Fibroblast of skin of scalp (primary cell): ENCODE measurements around the gene PLEKHA1.
A peak's percentile ranks its signal among the peaks of the same experiment; 100 is the strongest.

Experiments
- DNase-seq: peaks from one replicate; pipeline ENCODE4 v3.0.0-alpha.2; 2013

Gene PLEKHA1

DNA sequence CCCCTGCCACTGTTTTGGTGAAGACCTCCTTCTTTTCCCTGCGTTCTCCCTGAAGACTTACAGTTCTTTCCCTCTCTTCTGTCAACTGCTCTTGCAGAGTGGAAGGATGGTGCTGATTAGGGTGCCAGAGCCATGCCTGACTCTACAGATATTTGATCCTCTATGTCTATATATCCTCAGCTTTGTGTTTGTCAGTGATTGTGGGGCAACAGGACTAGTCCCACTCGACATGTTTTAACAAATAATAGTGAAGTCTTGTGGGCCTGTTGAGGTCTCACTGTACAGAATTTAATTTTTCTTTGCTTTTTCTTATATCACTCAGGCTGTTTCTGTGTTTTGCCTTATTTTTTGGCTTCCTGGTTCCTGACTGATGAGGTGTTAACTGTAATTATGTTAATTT lies 5.0 kb downstream of the PLEKHA1 start:
- no peak for DNase-seq

- DNase-seq: no peak
Measured at GRCh38 chr10:122380703-122381102, 6.2 kb downstream of the PLEKHA1 start.

- no peak for DNase-seq
Measured at GRCh38 chr10:122381680-122382079, 7.2 kb downstream of the PLEKHA1 start.

- no peak for DNase-seq
Measured at GRCh38 chr10:122386514-122386913, 12.0 kb downstream of the PLEKHA1 start.

DNA sequence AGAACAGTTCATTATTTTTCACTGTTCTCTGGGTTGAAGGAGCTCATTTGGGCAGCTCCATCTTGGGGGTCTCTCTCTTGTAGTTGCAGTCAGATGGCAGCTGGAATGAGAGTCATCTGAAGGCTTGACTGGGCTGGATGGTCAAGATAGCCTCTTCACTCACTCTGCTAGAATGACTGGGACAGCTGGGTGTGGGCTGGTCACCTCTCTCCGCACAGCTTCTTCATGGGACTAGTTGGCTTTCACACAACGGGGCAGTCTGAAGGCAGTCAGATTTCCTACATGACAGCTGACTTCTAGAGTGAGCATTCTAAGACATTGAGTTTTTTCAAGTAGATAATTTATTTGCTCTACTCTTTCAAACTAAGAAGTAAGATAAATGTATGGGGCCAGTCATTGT lies 13.1 kb downstream of the PLEKHA1 start:
- DNase-seq: no peak

DNA sequence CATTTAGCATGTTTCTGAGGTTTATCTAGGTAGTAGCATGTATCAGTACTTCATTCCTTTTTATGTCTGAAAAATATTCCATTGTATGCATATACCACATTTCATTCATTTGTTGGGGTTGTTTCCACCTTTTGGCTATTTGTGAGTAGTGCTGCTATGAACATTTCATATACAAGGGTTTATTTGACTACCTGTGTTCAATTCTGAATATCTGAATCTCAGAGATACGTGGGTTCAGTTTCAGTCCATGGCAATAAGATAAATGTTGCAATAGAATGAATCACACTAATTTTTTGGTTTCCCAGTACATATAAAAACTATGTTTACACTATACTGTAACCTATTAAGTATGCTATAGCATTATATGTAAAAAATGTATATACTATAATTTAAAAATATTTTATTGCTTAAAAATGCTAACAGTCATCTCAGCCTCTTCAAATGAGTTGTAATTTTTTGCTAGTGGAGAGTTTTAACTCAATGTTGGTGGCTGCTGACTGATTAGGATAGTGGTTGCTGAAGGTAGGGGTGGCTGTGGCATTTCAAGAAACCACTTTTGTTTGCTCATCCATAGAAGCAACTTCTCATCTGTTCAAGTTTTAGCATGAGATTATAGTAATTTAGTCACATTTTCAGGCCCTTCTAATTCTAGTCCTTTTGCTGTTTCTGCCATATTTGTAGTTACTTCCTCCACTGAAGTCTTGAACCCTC lies 13.9 kb downstream of the PLEKHA1 start:
- no peak for DNase-seq

DNA sequence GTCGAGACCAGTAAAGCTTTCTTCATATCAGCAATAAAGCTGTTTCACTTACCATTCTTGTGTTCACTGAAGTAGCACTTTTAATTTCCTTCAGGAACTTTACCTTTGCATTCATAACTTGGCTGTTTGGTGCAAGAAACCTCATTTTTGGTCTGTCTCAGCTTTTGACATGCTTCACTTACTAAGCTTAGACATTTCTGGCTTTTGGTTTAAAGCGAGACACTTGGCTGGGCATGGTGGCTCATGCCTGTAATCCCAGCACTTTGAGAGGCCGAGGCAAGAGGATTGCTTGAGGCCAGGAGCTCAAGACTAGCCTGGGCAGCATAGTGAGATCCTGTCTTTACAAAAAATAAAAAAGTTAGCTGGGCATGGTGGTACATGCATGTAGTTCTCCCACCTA lies 15.8 kb downstream of the PLEKHA1 start:
- DNase-seq: no peak

- DNase-seq: no peak
Measured at GRCh38 chr10:122390679-122391078, 16.2 kb downstream of the PLEKHA1 start.

DNA sequence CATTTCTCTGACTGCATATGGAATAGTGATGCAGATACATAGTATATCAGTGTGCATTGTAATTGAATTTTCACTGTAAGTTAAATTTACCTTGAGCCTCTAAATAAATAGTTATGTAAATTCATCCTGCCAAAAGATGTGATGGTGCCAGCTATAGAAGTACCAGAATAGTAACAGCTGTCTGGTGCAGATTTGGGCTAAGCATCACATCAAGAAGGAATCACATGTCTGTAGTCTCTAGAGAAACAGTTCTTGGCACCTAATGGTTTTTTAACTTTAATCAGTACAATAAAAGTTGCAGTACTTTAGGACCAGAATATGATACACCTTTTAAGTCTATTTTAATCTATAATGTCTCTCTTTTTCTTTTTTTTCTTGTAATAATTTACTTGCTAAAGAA lies 17.4 kb downstream of the PLEKHA1 start:
- no peak for DNase-seq

- DNase-seq: no peak
Measured at GRCh38 chr10:122392835-122393234, 18.3 kb downstream of the PLEKHA1 start.

DNA sequence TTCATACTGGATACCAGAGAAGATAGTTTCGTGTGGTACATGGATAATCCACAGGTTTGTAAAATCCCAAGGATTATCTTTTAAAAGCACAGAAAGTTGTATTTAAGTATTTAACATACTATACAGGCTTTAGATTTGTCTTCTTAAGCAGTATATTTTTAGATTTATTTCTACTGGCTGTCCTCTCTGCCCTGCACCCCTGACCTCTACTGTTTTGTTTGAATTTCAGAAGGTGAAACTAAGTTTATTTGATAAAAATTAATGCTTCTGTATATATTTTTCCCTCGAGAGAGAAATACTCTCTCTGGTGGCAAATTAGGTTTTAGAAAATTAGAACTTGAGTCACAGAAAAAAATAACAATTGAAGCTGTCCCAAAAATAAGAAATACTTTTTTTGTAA lies 18.8 kb downstream of the PLEKHA1 start:
- DNase-seq: no peak

GRCh38 chr10:122402548-122403131 lies 28.1 kb downstream of the PLEKHA1 start:
- no peak for DNase-seq

- DNase-seq: no peak
Measured at GRCh38 chr10:122404576-122404975, 30.1 kb downstream of the PLEKHA1 start.

DNA sequence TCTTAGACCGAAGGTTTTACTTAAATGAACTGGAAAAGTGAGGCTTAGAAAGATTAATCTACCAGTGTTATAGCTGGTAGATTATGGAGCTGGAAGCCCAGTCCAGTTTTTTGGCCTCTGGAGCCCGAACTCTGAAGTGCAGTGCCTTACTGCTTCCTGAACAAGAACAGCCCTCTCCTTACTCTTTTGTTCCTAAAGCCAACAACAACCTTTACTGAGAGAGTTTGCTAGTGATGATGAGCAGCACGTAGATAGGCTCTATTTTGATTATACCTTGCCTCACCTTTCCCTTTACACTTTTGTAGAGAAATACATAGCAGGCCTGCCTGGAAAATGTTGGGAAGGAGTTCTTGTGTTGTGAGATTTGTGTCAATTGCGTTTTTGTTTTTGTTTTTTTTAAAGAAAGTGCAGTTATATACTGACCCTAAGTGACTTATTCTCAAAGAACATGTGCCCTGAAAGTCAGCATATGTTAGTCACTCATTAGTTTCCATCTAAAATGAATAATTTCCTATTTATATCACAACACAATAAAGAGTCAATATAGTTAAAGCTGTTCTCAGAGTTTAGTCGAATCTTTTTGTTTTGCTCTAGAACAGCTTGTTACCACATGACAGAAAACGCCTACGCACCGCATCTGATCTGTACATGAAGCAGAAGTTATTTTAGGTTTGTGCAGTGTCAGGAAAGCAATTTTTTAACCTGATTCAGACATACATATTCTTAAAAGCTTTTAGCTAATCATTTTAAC lies 33.0 kb downstream of the PLEKHA1 start:
- DNase-seq: no peak

DNA sequence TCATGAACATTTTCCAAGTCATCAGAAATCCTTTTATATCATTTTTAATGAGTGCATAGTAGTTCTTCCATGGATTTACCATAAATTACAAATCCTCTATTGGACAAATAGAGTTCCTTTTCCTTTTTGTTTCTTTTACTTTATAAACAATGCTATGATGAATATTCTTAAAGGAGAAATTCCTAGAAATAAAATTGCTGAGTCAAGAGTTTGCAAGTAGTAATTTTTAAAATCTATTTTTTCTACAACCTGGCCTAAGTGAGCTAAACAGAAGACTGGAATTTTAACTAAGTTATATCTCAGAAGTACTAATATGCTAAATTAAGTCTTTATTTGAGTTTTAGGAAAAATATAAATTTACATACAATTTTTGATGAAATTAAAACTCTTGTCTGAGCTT lies 38.8 kb downstream of the PLEKHA1 start:
- no peak for DNase-seq

GRCh38 chr10:122417667-122418066 lies 43.2 kb downstream of the PLEKHA1 start:
- peak; percentile 30 for DNase-seq

- DNase-seq: peak; percentile 6
Measured at GRCh38 chr10:122419016-122419415, 44.5 kb downstream of the PLEKHA1 start.

DNA sequence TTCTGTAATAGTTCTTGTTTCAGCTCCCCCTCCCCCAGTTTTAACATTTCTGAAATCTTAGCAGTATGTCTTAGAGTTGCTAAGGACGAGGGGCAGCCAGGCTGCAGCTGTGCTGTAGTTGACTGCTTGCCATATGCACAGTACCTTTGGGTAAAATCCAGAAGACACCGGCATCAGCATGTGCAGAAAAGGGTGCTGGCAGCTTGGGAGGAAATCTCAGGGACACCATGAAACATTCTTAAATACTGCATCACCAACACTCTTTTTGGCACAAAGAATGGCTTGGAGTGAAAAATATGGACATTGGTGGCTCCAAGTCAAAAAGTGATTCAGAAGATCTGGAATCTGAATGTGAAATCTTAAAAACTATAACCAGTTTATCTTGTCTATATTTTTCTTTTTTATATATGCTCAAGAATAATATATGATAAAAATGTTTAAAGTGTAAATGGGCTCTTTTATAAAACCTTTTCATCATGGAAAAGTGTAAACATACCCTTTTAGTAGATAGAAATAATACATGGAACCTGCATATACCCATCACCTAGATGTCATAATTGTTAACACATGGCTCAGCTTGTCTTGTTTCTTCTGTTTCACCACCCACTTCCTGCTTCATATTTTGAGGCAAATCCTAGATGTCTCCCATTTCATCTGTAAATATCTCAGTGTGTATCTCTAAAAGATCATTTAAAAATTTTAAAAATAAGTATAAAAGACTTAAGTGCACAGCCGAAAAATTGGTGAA lies 45.5 kb downstream of the PLEKHA1 start:
- DNase-seq: peak; percentile 76

DNA sequence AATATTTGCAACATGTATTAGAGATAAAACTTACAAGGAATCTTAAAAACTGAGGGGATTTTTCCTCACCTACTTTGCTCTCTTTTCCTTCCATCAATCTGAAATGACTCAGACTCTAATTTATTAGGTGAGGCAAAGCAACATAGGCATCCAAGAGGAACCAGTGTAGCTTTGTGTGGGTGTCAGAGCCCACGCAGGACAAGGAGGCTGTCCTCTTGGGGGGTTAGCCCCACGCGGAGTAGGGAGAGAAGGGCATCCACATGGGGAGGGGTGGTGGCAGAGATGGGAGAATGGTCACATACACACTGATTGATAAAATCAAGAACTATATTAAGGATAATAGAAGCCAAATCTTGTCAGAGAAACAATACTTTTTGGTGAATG lies 46.1 kb downstream of the PLEKHA1 start:
- no peak for DNase-seq

GRCh38 chr10:122421054-122421625 lies 46.6 kb downstream of the PLEKHA1 start:
- peak; percentile 8 for DNase-seq

DNA sequence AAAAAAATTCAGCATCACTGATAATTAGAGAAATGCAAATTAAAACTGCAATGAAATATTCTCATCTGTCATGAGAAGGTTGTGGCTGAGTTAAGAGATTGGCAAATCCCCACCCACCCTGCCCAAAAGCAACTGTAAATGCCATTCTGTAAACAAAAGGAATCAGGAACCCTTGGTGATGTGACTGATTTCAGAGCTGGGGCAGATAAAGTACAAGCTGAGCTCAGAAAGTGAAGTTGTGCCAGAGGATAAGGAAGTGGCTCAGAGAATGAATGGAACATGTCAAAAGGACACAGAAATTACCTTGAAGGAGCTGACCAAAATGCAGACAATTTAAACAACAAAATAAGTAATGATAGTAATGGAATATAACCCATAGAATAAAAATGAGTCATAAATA lies 47.2 kb downstream of the PLEKHA1 start:
- no peak for DNase-seq

DNA sequence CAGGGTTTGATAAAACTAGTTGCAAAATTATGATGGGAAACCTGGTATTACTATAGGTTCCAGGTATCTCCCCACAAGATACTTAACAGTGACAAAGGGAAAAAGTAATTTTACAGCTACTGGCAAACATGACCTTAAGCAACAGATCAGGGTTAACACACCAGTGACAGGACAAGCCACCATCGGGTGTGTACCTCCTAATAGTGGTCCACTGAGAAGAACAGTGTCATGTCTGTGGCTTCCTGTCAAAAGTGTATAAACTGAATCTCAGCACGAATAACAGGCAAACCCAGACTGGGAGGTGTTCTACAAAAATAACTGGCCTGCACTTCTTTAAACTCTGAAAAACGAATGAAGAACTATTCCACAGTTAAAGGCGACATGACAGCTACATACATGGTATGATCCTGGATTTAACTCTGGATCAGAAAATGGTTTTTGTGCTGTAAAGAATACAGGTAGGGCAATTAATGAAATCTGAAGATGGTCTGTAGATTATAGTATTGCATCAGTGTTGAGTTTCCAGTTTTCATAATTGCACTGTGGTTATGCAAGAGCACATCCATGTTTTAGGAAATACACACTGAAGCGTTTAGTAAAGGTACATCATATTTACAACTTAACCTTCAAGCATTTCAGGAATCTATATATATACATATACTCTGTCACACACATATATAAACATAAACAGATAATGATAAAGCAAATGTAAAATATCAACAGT lies 47.9 kb downstream of the PLEKHA1 start:
- DNase-seq: no peak
